ENCODE data around the gene EML6. TPM values are rescaled to one million over a fixed set of nuclear protein-coding genes. Genes with fewer than 3 reads are reported as not detected.

The EML6 gene
- total RNA-seq (2022; extraction: Qiagen RNA extraction; ENCODE audit: low read depth) = 0.79 to 1.9 TPM (median 1.5 TPM) in 5 replicates

GRCh38 chr2:54723131-54723995 lies at the start of gene EML6:
EML6 (plus strand) TSS chr2:54723662; CDS start chr2:54725062, 1,400 bp downstream.

All from A549 treated with ZK216348 at 1 μM for 4 hours (cell line).